ENCODE results near the gene SLC10A7. TPM values are rescaled to one million over a fixed set of nuclear protein-coding genes. Genes with fewer than 3 reads are reported as not detected.

The SLC10A7 gene
- total and polyA plus RNA-seq, 2 experiments from 2014 or later: 0.81 to 4.3 TPM

- no peaks in the 10 kb centered on the region; the same call in 2 of the 3 replicates for H3K9me3 Mint-ChIP-seq
- Histone ChIP-seq H3K27ac (ENCODE audit: low read depth) (no peak overlapping the region), H3K9me2 (ENCODE audit: insufficient read depth) (peaks cover 5% of the 10 kb centered on the region; the same call in 1 of the 2 replicates), H3K4me1 (ENCODE audit: insufficient read depth) (peaks cover 7% of the 10 kb centered on the region), H3K4me2 (no peak overlapping the region), H3F3A (replicated peaks; ENCODE audit: low read depth) (no peaks in the 10 kb centered on the region), H3K27me3 (ENCODE audit: insufficient read depth) (no peaks in the 10 kb centered on the region), H3K4me3 (no peak overlapping the region), H2AFZ (no peak overlapping the region), H3K36me3 (ENCODE audit: insufficient read depth) (no peaks in the 10 kb centered on the region), H4K20me1 (replicated peaks; ENCODE audit: insufficient read depth) (no peaks in the 10 kb centered on the region), H3K79me2 (replicated peaks; ENCODE audit: insufficient read depth) (no peaks in the 10 kb centered on the region)
- ATAC-seq: no peak
- no peak for DNase-seq (ENCODE audit: low spot score)
- peaks cover 9% of the 10 kb centered on the region for H3K4me1 Mint-ChIP-seq
- H3K4me3 Mint-ChIP-seq: no peak overlapping the region
- H3K27ac Mint-ChIP-seq: no peak overlapping the region
- TF ChIP-seq EZH2phosphoT487 (IDR thresholded peaks at IDR 0.05; ENCODE audit: unreplicated experiment) (no peak), EZH2 (IDR thresholded peaks at IDR 0.05; ENCODE audit: low read depth, unreplicated experiment) (no peak), JUNB (IDR thresholded peaks at IDR 0.05; ENCODE audit: unreplicated experiment) (no peak), CREB1 (CRISPR knock-in tag; IDR thresholded peaks at IDR 0.05; ENCODE audit: low read depth) (no peak), ZNF462 (CRISPR knock-in tag; IDR thresholded peaks at IDR 0.05) (no peak), CTCF (conservative IDR thresholded peaks at IDR 0.05; ENCODE audit: low read depth in 2 of 2) (no peak)
- TF ChIP-seq, protein P1, sequence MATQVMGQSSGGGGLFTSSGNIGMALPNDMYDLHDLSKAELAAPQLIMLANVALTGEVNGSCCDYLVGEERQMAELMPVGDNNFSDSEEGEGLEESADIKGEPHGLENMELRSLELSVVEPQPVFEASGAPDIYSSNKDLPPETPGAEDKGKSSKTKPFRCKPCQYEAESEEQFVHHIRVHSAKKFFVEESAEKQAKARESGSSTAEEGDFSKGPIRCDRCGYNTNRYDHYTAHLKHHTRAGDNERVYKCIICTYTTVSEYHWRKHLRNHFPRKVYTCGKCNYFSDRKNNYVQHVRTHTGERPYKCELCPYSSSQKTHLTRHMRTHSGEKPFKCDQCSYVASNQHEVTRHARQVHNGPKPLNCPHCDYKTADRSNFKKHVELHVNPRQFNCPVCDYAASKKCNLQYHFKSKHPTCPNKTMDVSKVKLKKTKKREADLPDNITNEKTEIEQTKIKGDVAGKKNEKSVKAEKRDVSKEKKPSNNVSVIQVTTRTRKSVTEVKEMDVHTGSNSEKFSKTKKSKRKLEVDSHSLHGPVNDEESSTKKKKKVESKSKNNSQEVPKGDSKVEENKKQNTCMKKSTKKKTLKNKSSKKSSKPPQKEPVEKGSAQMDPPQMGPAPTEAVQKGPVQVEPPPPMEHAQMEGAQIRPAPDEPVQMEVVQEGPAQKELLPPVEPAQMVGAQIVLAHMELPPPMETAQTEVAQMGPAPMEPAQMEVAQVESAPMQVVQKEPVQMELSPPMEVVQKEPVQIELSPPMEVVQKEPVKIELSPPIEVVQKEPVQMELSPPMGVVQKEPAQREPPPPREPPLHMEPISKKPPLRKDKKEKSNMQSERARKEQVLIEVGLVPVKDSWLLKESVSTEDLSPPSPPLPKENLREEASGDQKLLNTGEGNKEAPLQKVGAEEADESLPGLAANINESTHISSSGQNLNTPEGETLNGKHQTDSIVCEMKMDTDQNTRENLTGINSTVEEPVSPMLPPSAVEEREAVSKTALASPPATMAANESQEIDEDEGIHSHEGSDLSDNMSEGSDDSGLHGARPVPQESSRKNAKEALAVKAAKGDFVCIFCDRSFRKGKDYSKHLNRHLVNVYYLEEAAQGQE (IDR thresholded peaks at IDR 0.05; ENCODE audit: unreplicated experiment): no peak
- H3K27me3 Mint-ChIP-seq (ENCODE audit: insufficient read depth, low read depth, poor library complexity): peaks cover 3% of the 10 kb centered on the region
- no peaks in the 10 kb centered on the region; the same call in 2 of the 3 replicates for H3K36me3 Mint-ChIP-seq (ENCODE audit: low read depth)
These were observed 75.2 kb downstream of the SLC10A7 start for GRCh38 chr4:146446555-146446954.

Data from GM23338 (cell line).